B cell (primary cell): ENCODE data around the gene LOX.

Experiments
- EZH2 ChIP-seq: IDR thresholded peaks from 2 replicates; pipeline ENCODE4 v1.6.1; 2012; ENCODE audit warnings: borderline replicate concordance, low read depth, mild to moderate bottlenecking, moderate library complexity, low read length; ENCODE audit not compliant: insufficient read depth, poor library complexity, severe bottlenecking
- TF ChIP-seq, protein P1 (sequence below): fragments of 200-600 bp; IDR thresholded peaks from one replicate; pipeline ENCODE4 v1.8.0; 2022; ENCODE audit warnings: antibody characterized with exemption, mild to moderate bottlenecking

GRCh38 chr5:122077366-122078115 lies 518 bp downstream of the LOX start:
- TF ChIP-seq, protein P1, sequence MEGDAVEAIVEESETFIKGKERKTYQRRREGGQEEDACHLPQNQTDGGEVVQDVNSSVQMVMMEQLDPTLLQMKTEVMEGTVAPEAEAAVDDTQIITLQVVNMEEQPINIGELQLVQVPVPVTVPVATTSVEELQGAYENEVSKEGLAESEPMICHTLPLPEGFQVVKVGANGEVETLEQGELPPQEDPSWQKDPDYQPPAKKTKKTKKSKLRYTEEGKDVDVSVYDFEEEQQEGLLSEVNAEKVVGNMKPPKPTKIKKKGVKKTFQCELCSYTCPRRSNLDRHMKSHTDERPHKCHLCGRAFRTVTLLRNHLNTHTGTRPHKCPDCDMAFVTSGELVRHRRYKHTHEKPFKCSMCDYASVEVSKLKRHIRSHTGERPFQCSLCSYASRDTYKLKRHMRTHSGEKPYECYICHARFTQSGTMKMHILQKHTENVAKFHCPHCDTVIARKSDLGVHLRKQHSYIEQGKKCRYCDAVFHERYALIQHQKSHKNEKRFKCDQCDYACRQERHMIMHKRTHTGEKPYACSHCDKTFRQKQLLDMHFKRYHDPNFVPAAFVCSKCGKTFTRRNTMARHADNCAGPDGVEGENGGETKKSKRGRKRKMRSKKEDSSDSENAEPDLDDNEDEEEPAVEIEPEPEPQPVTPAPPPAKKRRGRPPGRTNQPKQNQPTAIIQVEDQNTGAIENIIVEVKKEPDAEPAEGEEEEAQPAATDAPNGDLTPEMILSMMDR = no peak
- no peak for TF ChIP-seq EZH2
